GM11168 (cell line): Measurements from ENCODE around the gene ZMYM2.

Experiments
- in situ Hi-C: fragments of 300-500 bp; cut with MboI; formaldehyde crosslinking; loops from one replicate; pipeline ENCODE4 v1.12.0; 2022; ENCODE audit warnings: low sequenced_read_pairs; ENCODE audit not compliant: unreplicated experiment

ZMYM2 gene

GRCh38 chr13:20129076-20129475 lies 170.5 kb downstream of the ZMYM2 start:
- in situ Hi-C loops: no loop called here

- in situ Hi-C loops: no loop called here
Observed at GRCh38 chr13:20130012-20130411, 171.5 kb downstream of the ZMYM2 start.

- in situ Hi-C loops: no loop called here
Observed at GRCh38 chr13:20130652-20131051, 172.1 kb downstream of the ZMYM2 start.

- in situ Hi-C loops: no loop called here
Observed at GRCh38 chr13:20131057-20131832, 172.7 kb downstream of the ZMYM2 start.

GRCh38 chr13:20132052-20132634 lies 173.6 kb downstream of the ZMYM2 start:
- in situ Hi-C loops: no loop called here

- in situ Hi-C loops: no loop called here
Observed at GRCh38 chr13:20134732-20135131, 176.2 kb downstream of the ZMYM2 start.

- in situ Hi-C loops: no loop called here
Observed at GRCh38 chr13:20136781-20137703, 178.5 kb downstream of the ZMYM2 start.

- in situ Hi-C loops: no loop called here
Observed at GRCh38 chr13:20137875-20138274, 179.3 kb downstream of the ZMYM2 start.

- in situ Hi-C loops: no loop called here
Observed at GRCh38 chr13:20140487-20140886, 182.0 kb downstream of the ZMYM2 start.
